HepG2 (cell line): ENCODE measurements around the gene ZC2HC1B. TPM values are rescaled to one million over a fixed set of nuclear protein-coding genes. Genes with fewer than 3 reads are reported as not detected.

Experiments
- MIER2 ChIP-seq: IDR thresholded peaks from 2 replicates; pipeline ENCODE4 v1.6.1; 2016; ENCODE audit warnings: missing biosample characterization, missing genetic modification reagents
- NR1H2 ChIP-seq: sonication (generic); formaldehyde crosslinking; IDR thresholded peaks from 2 replicates; pipeline ENCODE4 v1.8.1; 2022; ENCODE audit warnings: low read depth, missing genetic modification reagents, borderline replicate concordance
- POLR2AphosphoS5 ChIP-seq: IDR thresholded peaks from 2 replicates; pipeline ENCODE4 v1.6.1; 2012; ENCODE audit warnings: low read depth, low read length
- RARG ChIP-seq: sonication (generic); formaldehyde crosslinking; IDR thresholded peaks from 2 replicates; pipeline ENCODE4 v1.4.0; 2020; ENCODE audit warnings: low read depth, mild to moderate bottlenecking, missing genetic modification reagents
- SRSF1 ChIP-seq: fragments of 200-400 bp; formaldehyde crosslinking; optimal IDR thresholded peaks from 2 replicates; pipeline ENCODE3; 2017; ENCODE audit warnings: mild to moderate bottlenecking, low read depth, low read length, moderate library complexity
- STAG1 ChIP-seq: sonication (generic); formaldehyde crosslinking; IDR thresholded peaks from 2 replicates; pipeline ENCODE4 v1.4.0; 2020; ENCODE audit warnings: missing genetic modification reagents
- ZBTB8A ChIP-seq: sonication (generic); formaldehyde crosslinking; IDR thresholded peaks from 2 replicates; pipeline ENCODE4 v1.4.0; 2020; ENCODE audit warnings: mild to moderate bottlenecking, low read depth, missing genetic modification reagents, borderline replicate concordance
- polyA plus RNA-seq, 8 experiments: library from polyadenylated mRNA; depleted of rRNA in 3 of 8; stranded (reverse) in 7 of 8; unstranded in 1 of 8; fragments of >200 nt; fragmentation: Illumina TruSeq in 4 of 8; extraction: Trizol in 4 of 8; gene quantifications; 2 replicates each; pipeline versions ENCODE4 v1.2.1 to v1.2.3, GENCODE V29; 2011 to 2016; ENCODE audit warnings: low read depth in 4 of 8, missing spikeins in 1 of 8, mixed read lengths in 1 of 8; ENCODE audit not compliant: insufficient read depth in 1 of 8
- total RNA-seq, 5 experiments: library from RNA; depleted of rRNA; stranded (reverse); fragments of >200 nt; fragmentation: Illumina TruSeq; extraction: Trizol; gene quantifications; 2 replicates each; pipeline ENCODE4 v1.2.3, GENCODE V29; 2016; ENCODE audit warnings: low read depth in 1 of 5
- TF ChIP-seq, protein P1 (sequence below): sonication (generic); formaldehyde crosslinking; IDR thresholded peaks from 2 replicates; pipeline ENCODE4 v1.5.1; 2020; ENCODE audit warnings: mild to moderate bottlenecking, missing genetic modification reagents, borderline replicate concordance
- TF ChIP-seq, protein P2 (sequence below): sonication (generic); formaldehyde crosslinking; IDR thresholded peaks from 2 replicates; pipeline ENCODE4 v1.4.0; 2020; ENCODE audit warnings: mild to moderate bottlenecking, low read depth, missing genetic modification reagents
- TF ChIP-seq, protein P3 (sequence below): sonication (generic); formaldehyde crosslinking; IDR thresholded peaks from 2 replicates; pipeline ENCODE4 v1.8.1; 2022; ENCODE audit warnings: low read depth, mild to moderate bottlenecking, missing genetic modification reagents
- TF ChIP-seq, protein P4 (sequence below): fragments of 450-650 bp; IDR thresholded peaks from 2 replicates; pipeline ENCODE4 v1.6.1; 2017; ENCODE audit warnings: mild to moderate bottlenecking
- TF ChIP-seq, protein P5 (sequence below): sonication (generic); formaldehyde crosslinking; conservative IDR thresholded peaks from 2 replicates; pipeline ENCODE4 v1.4.0; 2020; ENCODE audit warnings: missing genetic modification reagents

ZC2HC1B gene
- total and polyA plus RNA-seq, 2 of the 13 experiments (the other 11 are each of a cell fraction or from before 2014, with no cell fraction given): not detected

DNA sequence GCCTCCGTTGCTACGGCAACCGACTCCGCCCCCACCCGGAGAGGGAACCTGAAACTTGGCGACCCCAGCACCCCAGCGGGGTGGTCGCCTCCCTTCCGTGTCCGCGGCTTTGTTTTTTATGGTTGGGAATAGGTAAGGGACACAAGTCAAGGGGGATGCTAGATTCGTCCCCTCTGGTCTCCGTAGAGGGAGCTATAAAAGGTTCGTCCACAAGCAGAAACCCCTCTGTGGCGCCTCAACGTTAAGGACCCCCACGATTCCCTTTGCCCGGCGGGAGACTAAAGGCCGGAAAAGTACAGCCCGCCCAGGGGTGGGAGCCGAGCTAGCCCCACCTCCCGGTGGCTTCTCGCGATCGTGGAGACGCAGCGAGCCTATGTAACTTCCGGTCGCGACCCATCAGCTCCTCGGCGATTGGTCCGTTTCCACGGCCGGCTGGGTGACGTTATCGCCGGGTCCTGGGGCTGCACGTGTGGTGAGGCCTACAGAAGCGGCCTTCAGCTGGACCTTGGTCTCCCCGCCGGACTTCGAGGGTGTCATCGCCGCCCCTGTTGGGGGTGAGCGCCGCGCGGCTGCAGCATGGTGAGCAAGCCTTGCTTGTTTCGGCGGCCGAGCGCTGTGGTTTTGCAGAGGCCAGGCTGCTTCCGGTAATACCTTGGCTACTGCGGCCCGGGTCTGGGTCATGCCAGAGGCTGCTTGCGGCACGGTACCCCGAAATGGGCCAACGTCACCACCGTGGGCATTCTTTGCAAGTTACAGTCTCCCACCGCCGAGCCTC, 21.2 kb upstream of the ZC2HC1B start, which contains the start of gene LTV1 (continued):
- TF ChIP-seq, protein P1, sequence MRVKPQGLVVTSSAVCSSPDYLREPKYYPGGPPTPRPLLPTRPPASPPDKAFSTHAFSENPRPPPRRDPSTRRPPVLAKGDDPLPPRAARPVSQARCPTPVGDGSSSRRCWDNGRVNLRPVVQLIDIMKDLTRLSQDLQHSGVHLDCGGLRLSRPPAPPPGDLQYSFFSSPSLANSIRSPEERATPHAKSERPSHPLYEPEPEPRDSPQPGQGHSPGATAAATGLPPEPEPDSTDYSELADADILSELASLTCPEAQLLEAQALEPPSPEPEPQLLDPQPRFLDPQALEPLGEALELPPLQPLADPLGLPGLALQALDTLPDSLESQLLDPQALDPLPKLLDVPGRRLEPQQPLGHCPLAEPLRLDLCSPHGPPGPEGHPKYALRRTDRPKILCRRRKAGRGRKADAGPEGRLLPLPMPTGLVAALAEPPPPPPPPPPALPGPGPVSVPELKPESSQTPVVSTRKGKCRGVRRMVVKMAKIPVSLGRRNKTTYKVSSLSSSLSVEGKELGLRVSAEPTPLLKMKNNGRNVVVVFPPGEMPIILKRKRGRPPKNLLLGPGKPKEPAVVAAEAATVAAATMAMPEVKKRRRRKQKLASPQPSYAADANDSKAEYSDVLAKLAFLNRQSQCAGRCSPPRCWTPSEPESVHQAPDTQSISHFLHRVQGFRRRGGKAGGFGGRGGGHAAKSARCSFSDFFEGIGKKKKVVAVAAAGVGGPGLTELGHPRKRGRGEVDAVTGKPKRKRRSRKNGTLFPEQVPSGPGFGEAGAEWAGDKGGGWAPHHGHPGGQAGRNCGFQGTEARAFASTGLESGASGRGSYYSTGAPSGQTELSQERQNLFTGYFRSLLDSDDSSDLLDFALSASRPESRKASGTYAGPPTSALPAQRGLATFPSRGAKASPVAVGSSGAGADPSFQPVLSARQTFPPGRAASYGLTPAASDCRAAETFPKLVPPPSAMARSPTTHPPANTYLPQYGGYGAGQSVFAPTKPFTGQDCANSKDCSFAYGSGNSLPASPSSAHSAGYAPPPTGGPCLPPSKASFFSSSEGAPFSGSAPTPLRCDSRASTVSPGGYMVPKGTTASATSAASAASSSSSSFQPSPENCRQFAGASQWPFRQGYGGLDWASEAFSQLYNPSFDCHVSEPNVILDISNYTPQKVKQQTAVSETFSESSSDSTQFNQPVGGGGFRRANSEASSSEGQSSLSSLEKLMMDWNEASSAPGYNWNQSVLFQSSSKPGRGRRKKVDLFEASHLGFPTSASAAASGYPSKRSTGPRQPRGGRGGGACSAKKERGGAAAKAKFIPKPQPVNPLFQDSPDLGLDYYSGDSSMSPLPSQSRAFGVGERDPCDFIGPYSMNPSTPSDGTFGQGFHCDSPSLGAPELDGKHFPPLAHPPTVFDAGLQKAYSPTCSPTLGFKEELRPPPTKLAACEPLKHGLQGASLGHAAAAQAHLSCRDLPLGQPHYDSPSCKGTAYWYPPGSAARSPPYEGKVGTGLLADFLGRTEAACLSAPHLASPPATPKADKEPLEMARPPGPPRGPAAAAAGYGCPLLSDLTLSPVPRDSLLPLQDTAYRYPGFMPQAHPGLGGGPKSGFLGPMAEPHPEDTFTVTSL (CRISPR knock-in tag): peak; percentile 76
- peak; percentile 95 for TF ChIP-seq ZBTB8A (CRISPR knock-in tag)
- TF ChIP-seq, protein P2, sequence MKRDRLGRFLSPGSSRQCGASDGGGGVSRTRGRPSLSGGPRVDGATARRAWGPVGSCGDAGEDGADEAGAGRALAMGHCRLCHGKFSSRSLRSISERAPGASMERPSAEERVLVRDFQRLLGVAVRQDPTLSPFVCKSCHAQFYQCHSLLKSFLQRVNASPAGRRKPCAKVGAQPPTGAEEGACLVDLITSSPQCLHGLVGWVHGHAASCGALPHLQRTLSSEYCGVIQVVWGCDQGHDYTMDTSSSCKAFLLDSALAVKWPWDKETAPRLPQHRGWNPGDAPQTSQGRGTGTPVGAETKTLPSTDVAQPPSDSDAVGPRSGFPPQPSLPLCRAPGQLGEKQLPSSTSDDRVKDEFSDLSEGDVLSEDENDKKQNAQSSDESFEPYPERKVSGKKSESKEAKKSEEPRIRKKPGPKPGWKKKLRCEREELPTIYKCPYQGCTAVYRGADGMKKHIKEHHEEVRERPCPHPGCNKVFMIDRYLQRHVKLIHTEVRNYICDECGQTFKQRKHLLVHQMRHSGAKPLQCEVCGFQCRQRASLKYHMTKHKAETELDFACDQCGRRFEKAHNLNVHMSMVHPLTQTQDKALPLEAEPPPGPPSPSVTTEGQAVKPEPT: peak; percentile 96
- TF ChIP-seq, protein P3, sequence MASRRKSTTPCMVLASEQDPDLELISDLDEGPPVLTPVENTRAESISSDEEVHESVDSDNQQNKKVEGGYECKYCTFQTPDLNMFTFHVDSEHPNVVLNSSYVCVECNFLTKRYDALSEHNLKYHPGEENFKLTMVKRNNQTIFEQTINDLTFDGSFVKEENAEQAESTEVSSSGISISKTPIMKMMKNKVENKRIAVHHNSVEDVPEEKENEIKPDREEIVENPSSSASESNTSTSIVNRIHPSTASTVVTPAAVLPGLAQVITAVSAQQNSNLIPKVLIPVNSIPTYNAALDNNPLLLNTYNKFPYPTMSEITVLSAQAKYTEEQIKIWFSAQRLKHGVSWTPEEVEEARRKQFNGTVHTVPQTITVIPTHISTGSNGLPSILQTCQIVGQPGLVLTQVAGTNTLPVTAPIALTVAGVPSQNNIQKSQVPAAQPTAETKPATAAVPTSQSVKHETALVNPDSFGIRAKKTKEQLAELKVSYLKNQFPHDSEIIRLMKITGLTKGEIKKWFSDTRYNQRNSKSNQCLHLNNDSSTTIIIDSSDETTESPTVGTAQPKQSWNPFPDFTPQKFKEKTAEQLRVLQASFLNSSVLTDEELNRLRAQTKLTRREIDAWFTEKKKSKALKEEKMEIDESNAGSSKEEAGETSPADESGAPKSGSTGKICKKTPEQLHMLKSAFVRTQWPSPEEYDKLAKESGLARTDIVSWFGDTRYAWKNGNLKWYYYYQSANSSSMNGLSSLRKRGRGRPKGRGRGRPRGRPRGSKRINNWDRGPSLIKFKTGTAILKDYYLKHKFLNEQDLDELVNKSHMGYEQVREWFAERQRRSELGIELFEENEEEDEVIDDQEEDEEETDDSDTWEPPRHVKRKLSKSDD (CRISPR knock-in tag): peak; percentile 94
- TF ChIP-seq, protein P4, sequence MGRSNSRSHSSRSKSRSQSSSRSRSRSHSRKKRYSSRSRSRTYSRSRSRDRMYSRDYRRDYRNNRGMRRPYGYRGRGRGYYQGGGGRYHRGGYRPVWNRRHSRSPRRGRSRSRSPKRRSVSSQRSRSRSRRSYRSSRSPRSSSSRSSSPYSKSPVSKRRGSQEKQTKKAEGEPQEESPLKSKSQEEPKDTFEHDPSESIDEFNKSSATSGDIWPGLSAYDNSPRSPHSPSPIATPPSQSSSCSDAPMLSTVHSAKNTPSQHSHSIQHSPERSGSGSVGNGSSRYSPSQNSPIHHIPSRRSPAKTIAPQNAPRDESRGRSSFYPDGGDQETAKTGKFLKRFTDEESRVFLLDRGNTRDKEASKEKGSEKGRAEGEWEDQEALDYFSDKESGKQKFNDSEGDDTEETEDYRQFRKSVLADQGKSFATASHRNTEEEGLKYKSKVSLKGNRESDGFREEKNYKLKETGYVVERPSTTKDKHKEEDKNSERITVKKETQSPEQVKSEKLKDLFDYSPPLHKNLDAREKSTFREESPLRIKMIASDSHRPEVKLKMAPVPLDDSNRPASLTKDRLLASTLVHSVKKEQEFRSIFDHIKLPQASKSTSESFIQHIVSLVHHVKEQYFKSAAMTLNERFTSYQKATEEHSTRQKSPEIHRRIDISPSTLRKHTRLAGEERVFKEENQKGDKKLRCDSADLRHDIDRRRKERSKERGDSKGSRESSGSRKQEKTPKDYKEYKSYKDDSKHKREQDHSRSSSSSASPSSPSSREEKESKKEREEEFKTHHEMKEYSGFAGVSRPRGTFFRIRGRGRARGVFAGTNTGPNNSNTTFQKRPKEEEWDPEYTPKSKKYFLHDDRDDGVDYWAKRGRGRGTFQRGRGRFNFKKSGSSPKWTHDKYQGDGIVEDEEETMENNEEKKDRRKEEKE: no peak
- peak; percentile 39 for TF ChIP-seq STAG1 (CRISPR knock-in tag)
- TF ChIP-seq MIER2 (CRISPR knock-in tag): peak; percentile 82
- TF ChIP-seq, protein P5, sequence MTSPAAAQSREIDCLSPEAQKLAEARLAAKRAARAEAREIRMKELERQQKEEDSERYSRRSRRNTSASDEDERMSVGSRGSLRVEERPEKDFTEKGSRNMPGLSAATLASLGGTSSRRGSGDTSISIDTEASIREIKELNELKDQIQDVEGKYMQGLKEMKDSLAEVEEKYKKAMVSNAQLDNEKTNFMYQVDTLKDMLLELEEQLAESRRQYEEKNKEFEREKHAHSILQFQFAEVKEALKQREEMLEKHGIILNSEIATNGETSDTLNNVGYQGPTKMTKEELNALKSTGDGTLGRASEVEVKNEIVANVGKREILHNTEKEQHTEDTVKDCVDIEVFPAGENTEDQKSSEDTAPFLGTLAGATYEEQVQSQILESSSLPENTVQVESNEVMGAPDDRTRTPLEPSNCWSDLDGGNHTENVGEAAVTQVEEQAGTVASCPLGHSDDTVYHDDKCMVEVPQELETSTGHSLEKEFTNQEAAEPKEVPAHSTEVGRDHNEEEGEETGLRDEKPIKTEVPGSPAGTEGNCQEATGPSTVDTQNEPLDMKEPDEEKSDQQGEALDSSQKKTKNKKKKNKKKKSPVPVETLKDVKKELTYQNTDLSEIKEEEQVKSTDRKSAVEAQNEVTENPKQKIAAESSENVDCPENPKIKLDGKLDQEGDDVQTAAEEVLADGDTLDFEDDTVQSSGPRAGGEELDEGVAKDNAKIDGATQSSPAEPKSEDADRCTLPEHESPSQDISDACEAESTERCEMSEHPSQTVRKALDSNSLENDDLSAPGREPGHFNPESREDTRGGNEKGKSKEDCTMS (CRISPR knock-in tag): no peak
- TF ChIP-seq NR1H2 (CRISPR knock-in tag): peak; percentile 93
- TF ChIP-seq POLR2AphosphoS5: peak; percentile 98
- TF ChIP-seq RARG: peak; percentile 98
- TF ChIP-seq SRSF1: peak; percentile 77
